HUDEP-2 (cell line): ENCODE results near the gene TRABD2A.

Source experiments
- DNase-seq, 76 experiments: peaks; one replicate each; lab custom pipeline; 2025; ENCODE audit not compliant: unreplicated experiment in 76 of 76; lab: John Stamatoyannopoulos, UW

TRABD2A gene

GRCh38 chr2:84827978-84828575 lies 52.8 kb downstream of the TRABD2A start:
- DNase-seq, result no peak

DNA sequence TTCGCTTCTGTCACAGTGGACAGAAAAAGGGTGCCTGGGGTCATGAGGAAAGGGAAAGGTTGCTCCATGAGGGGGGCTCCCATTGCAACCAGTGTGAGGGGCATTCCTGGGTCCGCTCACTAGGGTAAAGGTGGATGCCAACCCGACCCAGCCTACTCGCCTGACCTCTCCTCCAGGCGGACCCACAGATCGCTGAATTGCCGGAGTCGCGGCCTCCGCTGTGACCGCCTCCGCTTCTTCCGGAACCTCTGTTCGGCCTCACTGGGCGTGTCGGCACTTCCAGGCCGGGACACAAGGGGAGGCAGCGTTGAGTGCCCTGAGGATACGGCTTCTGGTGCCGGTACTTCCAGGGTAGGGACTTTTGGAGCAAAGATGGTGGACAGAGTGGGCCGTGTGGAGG lies 57.1 kb downstream of the TRABD2A start:
- DNase-seq, result no peak

DNA sequence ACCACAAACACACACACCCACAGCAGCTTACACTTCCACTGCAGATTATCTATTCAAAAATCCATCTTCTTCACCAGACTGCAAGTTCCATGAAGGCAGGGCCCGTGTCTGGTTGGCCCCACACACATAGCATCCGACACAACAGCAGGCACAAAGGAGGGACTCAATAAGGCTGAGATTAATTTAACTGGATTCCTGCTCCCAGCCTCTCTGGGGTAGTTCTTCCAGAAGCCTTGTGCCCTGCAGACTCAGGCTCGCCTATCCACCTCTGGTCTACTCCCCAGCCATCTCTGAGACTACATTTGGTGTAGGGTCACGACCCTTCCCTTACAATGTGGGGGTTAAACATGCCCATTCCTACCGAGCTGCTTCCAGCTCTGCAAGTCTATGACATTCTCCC lies 57.7 kb downstream of the TRABD2A start:
- no peak for DNase-seq

DNA sequence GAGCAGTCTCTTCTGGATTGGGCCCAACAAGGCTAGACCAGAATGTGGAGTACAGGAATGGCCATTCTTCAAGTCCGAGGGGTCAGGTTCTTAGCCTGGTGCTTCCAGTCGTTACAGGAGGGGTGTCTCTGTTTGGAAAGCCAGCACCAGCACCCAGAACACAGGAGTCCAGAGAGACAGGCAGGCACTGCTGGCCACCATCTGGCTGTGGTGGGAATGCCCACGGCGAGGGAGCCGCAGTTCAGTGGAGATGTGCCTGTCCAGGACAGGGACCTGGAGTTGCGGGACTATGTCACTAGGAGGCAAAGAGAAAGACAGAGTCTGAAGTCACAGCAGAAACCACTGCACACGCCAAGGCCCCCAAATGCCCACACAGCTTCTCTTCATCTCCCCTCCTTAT lies 59.1 kb downstream of the TRABD2A start:
- no peak for DNase-seq

DNA sequence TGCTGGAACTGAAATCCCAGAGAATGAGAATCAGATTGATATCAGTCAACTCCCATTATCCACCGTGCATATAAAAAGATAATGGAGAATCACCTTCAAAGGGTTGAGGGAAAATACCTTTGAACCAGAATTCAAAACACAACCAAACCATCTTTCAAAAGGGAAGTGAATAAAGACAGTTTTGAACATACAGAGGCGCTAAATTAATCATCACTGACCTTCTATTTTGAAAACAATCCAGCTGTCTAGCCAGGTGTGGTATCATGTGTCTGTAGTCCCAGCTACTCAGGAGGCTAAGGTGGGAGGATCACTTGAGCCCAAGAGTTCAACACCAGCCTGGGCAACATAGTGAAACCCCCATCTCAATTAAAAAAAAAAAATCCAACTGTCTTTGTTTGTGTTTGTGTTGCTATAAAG lies 63.6 kb downstream of the TRABD2A start:
- DNase-seq, result no peak

GRCh38 chr2:84816426-84817026 lies 64.4 kb downstream of the TRABD2A start:
- DNase-seq, result no peak

- DNase-seq, result no peak
These were observed 65.7 kb downstream of the TRABD2A start for GRCh38 chr2:84815146-84815545.

DNA sequence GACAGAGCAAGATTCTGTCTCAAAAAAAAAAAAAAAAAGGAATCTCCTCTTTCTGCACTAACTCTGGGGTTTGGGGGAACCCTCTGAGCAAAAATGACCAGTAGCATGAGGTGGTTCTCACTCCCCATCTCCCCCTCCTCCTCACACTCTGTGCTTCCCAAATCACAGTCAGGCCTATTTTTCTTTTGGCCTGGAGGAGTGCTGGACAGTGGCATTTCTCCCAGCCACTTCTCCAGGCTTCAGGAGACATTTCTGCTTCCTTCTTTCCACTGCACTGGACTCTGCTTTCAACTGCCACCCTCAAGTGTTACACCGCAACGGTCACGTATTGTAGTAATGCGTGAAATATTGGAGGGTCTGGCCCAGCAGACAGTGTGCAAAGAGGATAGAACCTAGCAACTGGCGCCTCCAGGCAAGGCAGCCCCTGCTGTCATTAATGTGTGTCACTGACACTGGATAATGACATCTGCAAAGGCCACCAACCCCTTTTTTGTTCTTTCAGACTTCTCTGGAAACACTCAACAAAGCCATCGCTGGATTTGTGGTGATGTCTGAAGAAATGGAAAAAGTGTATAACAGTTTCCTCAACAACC lies 68.9 kb downstream of the TRABD2A start:
- DNase-seq, result no peak

- no peak for DNase-seq
These were observed 72.6 kb downstream of the TRABD2A start for GRCh38 chr2:84808279-84808678.

DNA sequence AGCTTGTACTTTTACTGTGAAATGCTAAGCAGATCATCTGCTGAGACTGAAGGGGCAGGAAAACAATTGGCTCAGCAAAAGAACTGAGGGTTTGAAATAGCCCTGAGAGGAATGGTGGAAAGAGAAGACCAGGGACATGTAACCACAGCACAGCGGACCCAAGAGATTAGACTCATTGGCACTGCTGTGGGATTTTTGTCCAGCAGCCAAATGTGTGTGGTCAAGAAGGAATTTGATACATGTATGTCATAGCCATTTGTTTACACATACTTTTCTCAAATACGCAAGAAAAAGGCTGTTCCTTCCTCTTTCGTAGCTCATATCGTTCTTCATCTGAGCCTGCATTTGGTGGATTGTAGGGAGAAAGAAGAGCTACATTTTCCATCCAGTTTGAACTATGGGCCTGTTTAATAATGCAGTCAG lies 73.8 kb downstream of the TRABD2A start:
- DNase-seq, result peak in 9 of 76 experiments; percentile 7 to 44 (median 41)

DNA sequence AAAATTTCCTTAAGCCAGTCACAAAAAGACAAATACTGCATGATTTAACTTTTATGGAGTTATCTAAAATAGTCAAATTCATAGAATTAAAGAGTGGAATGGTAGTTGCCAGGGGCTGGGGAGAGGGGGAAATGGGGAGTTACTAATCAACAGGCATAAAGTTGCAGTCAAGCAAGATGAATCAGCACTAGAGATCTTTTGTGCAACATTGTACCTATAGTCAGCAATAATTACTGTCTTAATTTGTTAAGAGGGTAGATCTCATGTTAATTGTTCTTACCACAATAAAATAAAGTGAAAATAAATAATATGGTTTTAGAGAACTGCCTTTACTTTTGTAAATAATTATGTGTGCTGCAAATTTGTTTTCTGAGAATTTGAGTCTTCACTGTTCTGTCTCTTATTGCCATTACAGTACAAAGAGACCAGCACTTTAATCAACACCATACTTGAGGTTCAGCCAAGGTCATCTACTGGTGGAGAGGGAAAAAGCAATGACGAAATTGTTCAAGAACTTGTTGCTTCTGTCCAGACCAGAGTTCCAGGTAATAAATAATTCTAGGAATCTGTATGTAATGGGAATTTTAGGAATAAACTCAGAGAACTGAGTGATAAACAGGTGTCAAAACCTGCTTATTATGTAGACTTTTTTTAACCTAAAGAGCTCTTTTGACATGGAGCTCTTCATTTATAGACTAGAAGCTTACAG lies 75.5 kb downstream of the TRABD2A start:
- no peak for DNase-seq

DNA sequence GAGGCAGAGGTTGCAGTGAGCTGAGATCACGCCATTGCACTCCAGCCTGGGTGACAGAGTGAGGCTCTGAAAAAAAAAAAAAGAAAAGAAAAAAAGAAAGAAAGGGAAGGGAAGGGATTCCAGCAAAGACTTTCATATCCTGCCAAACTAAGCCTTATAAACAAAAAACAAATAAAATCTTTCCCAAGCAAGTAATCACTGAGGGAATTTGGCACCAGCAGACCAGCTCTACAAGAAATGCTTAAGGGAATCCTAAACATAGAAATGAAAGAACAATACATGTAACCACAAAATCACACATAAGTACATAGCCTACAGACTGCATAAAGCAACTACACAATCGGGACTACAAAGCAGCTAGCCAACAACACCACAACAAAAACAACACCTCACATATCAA lies 79.1 kb downstream of the TRABD2A start:
- DNase-seq, result no peak

GRCh38 chr2:84800194-84800805 lies 80.6 kb downstream of the TRABD2A start:
- no peak for DNase-seq

GRCh38 chr2:84799772-84800171 lies 81.1 kb downstream of the TRABD2A start:
- DNase-seq, result no peak

GRCh38 chr2:84797271-84797670 lies 83.6 kb downstream of the TRABD2A start:
- DNase-seq, result no peak

DNA sequence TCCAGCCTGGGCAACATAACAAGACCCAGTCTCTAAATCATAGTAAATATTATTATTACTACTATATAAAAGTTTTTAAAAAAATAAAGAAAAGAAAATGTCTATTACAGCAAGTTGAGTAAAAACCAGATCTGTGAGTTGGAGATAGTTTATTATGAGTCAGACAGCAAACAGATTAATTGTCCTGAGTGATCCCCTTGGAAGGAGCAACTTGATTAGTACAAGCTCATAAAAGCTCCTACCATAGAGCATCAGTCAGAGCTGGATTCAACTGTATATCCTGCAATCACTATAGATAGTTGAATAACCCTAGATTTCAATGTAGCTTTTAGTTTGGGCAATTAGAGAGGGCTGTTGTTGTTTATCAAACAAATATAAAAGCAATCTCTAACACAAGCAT lies 84.1 kb downstream of the TRABD2A start:
- no peak for DNase-seq

- DNase-seq, result no peak
These were observed 87.2 kb downstream of the TRABD2A start for GRCh38 chr2:84793641-84794040.

DNA sequence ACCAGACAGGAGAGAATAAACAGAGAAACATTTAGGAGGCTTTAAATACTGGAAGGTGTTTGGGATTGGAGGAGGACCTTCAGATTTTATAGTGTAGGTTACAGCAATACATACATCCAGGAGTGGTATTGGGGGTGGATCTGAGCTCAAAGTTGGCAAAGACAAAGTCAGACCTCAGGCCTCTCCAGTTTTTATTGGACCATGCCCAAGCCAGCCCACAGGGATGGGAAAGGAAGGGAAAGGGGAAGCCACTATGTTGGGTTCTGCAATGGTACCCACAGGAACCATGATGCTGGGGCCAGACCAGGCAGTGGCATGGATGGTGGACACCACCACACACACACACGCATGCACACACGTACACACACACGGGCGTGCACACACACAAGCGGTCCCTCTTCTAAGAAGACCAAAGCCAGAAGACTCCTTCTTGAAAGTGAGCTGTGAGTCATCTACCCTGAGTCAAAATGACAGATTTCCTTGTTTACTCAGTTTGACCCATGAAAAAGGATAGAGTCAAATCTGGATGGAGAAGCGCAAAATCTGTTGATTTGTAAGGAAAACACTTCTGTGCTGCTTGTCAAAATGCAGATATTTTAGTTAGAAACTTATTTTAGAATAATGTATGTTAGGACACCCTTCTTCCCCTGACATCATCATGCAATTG lies 87.9 kb downstream of the TRABD2A start:
- no peak for DNase-seq

DNA sequence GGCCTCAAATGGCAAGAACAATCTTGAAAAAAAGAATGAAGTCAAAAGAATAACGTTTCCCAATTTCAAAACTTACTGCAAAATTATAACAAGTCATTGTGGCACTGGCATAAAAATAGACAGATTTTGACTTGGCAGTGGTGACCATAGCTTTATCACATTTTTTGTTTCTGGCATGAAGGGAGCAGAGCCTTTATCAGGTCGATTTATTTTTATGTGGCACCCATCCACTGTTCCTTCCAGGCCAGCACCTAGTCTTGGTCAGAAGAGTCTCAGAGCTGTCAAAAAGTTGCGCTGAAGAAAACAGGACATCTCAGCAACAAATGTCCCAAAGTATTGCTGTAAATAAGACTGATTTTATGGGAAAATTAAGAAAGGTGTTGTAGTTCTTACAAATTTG lies 92.4 kb downstream of the TRABD2A start:
- no peak for DNase-seq

GRCh38 chr2:84788027-84788426 lies 92.9 kb downstream of the TRABD2A start:
- no peak for DNase-seq

GRCh38 chr2:84786601-84787000 lies 94.3 kb downstream of the TRABD2A start:
- no peak for DNase-seq
